DOHH2 (cell line): ENCODE results near the gene NT5DC3.

ENCODE experiments used
- CTCF ChIP-seq: fragments of 200-600 bp; sonication (generic); IDR thresholded peaks from one replicate; pipeline ENCODE4 v1.5.1; 2014; ENCODE audit warnings: antibody characterized with exemption, mild to moderate bottlenecking, low read depth, low read length; ENCODE audit not compliant: poor library complexity, severe bottlenecking
- EZH2phosphoT487 ChIP-seq: fragments of 200-600 bp; sonication (generic); IDR thresholded peaks from 2 replicates; pipeline ENCODE4 v1.6.1; 2017; ENCODE audit warnings: borderline replicate concordance, mild to moderate bottlenecking, antibody characterized with exemption, low read length, moderate library complexity, mixed read lengths

GRCh38 chr12:103737881-103738280, 103.2 kb downstream of the NT5DC3 start:
- no peak for TF ChIP-seq EZH2phosphoT487
- no peak for TF ChIP-seq CTCF
